H1 (cell line): Measurements from ENCODE around the gene IKBIP. TPM values are rescaled to one million over a fixed set of nuclear protein-coding genes. Genes with fewer than 3 reads are reported as not detected.

Source experiments
- ATF2 ChIP-seq: IDR thresholded peaks from 2 replicates; pipeline ENCODE4 v1.6.1; 2012; ENCODE audit warnings: low read length, inconsistent platforms
- BRCA1 ChIP-seq: IDR thresholded peaks from 2 replicates; pipeline ENCODE4 v1.6.1; 2012; ENCODE audit warnings: low read depth, low read length, improper control_type of control experiment
- CBX8 ChIP-seq: fragments of 300-800, 300-1000 bp; sonication (generic); IDR thresholded peaks from 2 replicates; pipeline ENCODE4 v1.7.1; 2016; ENCODE audit warnings: low read depth, low read length, borderline replicate concordance
- CHD7 ChIP-seq: fragments of 300-600 bp; sonication (generic); IDR thresholded peaks from 2 replicates; pipeline ENCODE4 v1.7.1; 2012; ENCODE audit warnings: low read length, moderate library complexity, mild to moderate bottlenecking, inconsistent platforms; ENCODE audit not compliant: insufficient replicate concordance
- EGR1 ChIP-seq: IDR thresholded peaks from 2 replicates; pipeline ENCODE4 v1.6.1; 2011; ENCODE audit warnings: low read depth, low read length, borderline replicate concordance
- PHF8 ChIP-seq: fragments of 200-600 bp; sonication (generic); conservative IDR thresholded peaks from 2 replicates; pipeline ENCODE4 v1.7.1; 2012; ENCODE audit warnings: low read depth, mild to moderate bottlenecking, inconsistent platforms, low read length, moderate library complexity
- SAP30 ChIP-seq: fragments of 300-600 bp; sonication (generic); IDR thresholded peaks from 2 replicates; pipeline ENCODE4 v1.7.1; 2012; ENCODE audit warnings: low read length, moderate library complexity, mild to moderate bottlenecking, inconsistent platforms; ENCODE audit not compliant: insufficient read depth, insufficient replicate concordance
- SUZ12 ChIP-seq: fragments of 200-600 bp; sonication (generic); IDR thresholded peaks from 2 replicates; pipeline ENCODE4 v1.6.1; 2012; ENCODE audit warnings: mild to moderate bottlenecking, inconsistent platforms, low read length, moderate library complexity, mixed read lengths
- polyA plus RNA-seq, 7 experiments: library from polyadenylated mRNA; depleted of rRNA in 3 of 7; stranded (reverse) in 5 of 7; unstranded in 2 of 7; fragments of >200 nt in 5 of 7; fragments of 200-250 nt in 2 of 7; gene quantifications; 1 replicate in 5 of 7; 2 replicates in 1 of 7; 4 replicates in 1 of 7; pipeline versions ENCODE4 v1.2.1 to v1.2.3, GENCODE V29; 2011 to 2013; ENCODE audit warnings: missing spikeins in 2 of 7, mixed read lengths in 2 of 7
- total RNA-seq: library from RNA; stranded (reverse); fragmentation: NEBNext Ultra II Directional; extraction: Animal tissue kit (Norgen Biotek cat#: 25700); gene quantifications from 2 replicates; pipeline ENCODE4 v1.2.1, GENCODE V29; 2021

The IKBIP gene
- total and polyA plus RNA-seq, 2 of the 8 experiments (the other 6 are each of a cell fraction or from before 2014, with no cell fraction given) = 2.7 to 12.4 TPM

GRCh38 chr12:98593351-98594049 is 51.1 kb downstream of the IKBIP start, which contains the start of gene SLC25A3 (continued):
- TF ChIP-seq CHD7 (no peak), PHF8 (peak; percentile 96), SAP30 (peak; percentile 17), BRCA1 (no peak), SUZ12 (no peak), CBX8 (no peak), ATF2 (no peak), EGR1 (no peak)
